ENCODE results near the gene INSRR. TPM values are rescaled to one million over a fixed set of nuclear protein-coding genes. Genes with fewer than 3 reads are reported as not detected.

INSRR gene
- total and polyA plus RNA-seq, 2 of the 8 experiments (the other 6 are each of a cell fraction or from before 2014, with no cell fraction given) = 0.02 TPM; not detected in 1

- TF ChIP-seq KDM4A (IDR thresholded peaks at IDR 0.05; ENCODE audit: low read depth, low read length, severe bottlenecking) = no peak
These were observed 63.6 kb downstream of the INSRR start (continued) for GRCh38 chr1:156795374-156795733.
